GM19240 (cell line): ENCODE results near the gene PMM1.

Experiments used
- DNase-seq: peaks from one replicate; pipeline ENCODE4 v3.0.0; 2011; ENCODE audit warnings: low spot score; ENCODE audit not compliant: insufficient read length

Gene PMM1

GRCh38 chr22:41538583-41538982 lies 51.1 kb downstream of the PMM1 start:
- DNase-seq = no peak

GRCh38 chr22:41537203-41537602 lies 52.4 kb downstream of the PMM1 start:
- DNase-seq = no peak

GRCh38 chr22:41535244-41535643 lies 54.4 kb downstream of the PMM1 start:
- DNase-seq = no peak

GRCh38 chr22:41534219-41534618 lies 55.4 kb downstream of the PMM1 start:
- DNase-seq = no peak

- peak; percentile 53 for DNase-seq
These were observed 56.5 kb downstream of the PMM1 start for GRCh38 chr22:41532908-41533825.

- no peak for DNase-seq
These were observed 57.7 kb downstream of the PMM1 start for GRCh38 chr22:41531715-41532477.

- DNase-seq = no peak
These were observed 58.5 kb downstream of the PMM1 start for GRCh38 chr22:41530890-41531714.

GRCh38 chr22:41528938-41529561 lies 60.6 kb downstream of the PMM1 start:
- no peak for DNase-seq

- DNase-seq = no peak
These were observed 61.4 kb downstream of the PMM1 start for GRCh38 chr22:41528132-41528766.
